Measurements from ENCODE around the gene OR51B6. TPM values are rescaled to one million over a fixed set of nuclear protein-coding genes. Genes with fewer than 3 reads are reported as not detected.

OR51B6 gene, protein sequence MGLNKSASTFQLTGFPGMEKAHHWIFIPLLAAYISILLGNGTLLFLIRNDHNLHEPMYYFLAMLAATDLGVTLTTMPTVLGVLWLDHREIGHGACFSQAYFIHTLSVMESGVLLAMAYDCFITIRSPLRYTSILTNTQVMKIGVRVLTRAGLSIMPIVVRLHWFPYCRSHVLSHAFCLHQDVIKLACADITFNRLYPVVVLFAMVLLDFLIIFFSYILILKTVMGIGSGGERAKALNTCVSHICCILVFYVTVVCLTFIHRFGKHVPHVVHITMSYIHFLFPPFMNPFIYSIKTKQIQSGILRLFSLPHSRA
- total RNA-seq = not detected in 2 replicates

DNA sequence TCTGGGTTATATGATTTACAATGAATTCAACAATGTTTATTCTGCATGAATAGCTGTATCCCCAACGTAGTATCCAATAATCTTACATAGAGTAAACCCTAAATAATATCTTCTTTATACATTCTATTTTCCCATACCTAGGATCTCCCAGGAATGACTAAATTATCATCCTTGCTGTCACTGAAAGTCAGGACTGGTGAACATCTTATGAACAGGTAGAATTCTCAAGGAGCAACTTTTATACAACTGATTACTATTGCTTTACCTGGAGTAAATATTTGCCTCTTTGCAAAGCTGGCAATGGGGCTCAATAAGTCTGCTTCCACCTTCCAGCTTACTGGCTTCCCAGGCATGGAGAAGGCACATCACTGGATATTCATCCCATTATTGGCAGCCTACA lies at the start of gene OR51B6:
Gene OR51B6, plus strand, starts transcription at position 301 of the 400 bp plus-strand sequence. Its CDS starts 0 bp downstream, at position 301.

DNA sequence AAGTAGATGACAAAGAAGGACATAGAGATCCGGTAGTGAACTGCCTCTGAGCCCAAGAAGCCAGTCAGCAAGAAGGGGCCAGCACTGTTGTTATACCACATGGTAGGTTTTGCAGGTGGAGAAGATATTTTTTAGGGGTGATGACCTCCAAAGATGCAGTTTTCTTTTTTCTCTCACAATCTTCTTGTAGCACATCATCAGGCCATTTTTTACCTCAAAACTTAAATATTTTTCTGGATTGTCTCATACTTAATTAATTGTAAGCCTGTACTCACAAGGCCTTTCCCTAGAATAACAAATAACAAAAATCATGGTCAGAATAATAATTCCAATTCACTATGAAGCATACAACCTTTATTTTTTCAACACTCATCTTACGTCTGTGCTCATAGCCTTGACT lies 49.5 kb upstream of the OR51B6 start, which contains the start of gene OR51B4:
Gene OR51B4, minus strand, starts transcription at position 101 of the 400 bp plus-strand sequence. Its CDS starts 0 bp downstream, at position 101.

DNA sequence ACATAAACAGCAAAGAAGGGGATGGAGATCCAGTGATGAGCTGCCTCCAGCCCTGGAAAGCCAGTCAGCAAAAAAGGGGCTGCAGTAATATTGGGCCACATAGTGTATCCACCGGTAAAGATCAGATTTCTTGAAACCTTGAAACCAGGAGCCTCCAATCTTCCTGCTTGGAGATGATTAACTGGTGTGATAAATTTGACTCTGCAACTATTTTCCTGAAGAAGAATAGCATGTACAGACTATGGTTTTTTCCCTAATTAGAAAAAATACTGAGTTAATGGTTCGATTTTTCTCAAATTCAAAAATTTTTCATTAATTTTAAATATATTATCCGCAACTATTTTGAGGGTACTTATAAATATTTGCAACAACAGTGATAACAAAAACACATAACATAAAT lies 27.1 kb upstream of the OR51B6 start, which contains the start of gene OR51B2:
Gene OR51B2, minus strand, starts transcription at position 101 of the 400 bp plus-strand sequence. Its CDS starts 0 bp downstream, at position 101.

DNA sequence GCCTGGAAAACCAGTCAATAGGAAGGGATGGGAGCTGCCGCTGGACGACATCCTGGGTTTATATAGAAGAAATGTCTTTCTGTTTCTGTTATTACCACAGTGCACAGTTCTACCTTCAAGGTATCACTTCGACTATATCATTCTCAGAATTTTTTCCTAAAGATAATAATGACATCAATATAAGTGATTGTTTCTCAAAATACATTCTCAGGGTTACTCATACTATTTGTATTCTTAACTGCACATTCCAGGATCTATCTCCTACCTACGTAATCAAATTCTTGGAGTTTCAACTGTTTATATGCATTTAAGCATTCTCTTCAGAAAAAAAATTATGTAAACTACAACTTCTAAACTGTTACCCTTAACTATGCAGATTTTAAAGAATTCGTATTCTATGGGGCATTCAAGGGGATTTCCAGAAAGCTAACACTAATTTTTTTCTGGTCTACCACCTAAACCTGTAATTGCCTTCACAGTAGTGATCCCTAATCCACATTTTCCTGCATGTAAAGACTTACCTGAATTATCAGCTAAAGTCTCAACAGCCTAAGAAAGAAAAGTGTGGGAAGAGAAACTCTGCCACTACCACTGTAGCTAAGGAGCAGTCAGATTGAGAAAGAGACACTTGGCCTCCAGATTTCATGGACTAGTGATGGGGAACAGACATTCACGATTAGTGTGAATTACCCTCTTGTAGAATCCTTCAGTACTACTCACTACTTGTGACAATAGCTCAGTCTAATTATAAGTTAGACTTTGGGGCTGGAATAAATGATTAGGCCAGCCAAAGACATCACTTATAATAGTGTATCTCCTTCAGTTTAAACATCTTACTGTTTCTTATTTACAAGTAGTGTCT lies 7.6 kb upstream of the OR51B6 start, which contains the start of gene OR51B5:
Gene OR51B5, minus strand, starts transcription at position 51 of the 862 bp plus-strand sequence. Its CDS starts 0 bp downstream, at position 51.

DNA sequence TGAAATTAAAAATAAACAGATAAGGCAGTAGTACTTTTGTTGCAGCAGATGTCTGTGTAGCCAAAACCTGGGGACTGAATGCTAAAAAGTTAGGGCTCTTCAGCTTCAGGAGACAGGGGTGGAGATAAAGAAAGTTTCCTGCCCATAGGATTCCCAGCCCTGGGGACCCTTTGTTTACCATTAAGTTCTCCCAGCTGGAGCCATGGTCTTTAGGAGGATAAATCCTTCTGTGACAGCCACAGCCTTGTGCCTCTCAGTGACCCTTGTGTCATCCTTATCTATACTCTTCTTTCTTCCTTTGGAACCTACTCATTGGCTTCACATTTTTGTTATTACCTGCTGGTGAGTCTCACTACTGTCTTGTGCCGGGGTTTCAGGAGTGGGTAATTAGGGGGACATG lies 32.3 kb downstream of the OR51B6 start, which contains the start of gene OR51M1:
Gene OR51M1, plus strand, starts transcription at position 237 of the 400 bp plus-strand sequence. CDS start 5,587 bp downstream, outside the sequence.

Other genes with a start within 250 kb of the OR51B6 start
- gene OR52A5, start 213.2 kb upstream of the OR51B6 start, total RNA-seq = not detected in 2 replicates
- not detected in 2 replicates for gene OR52A1, start 196.8 kb upstream of the OR51B6 start, total RNA-seq
- gene OR51V1, start 150.8 kb upstream of the OR51B6 start, total RNA-seq = not detected in 2 replicates
- not detected in 2 replicates for gene HBB, start 124.4 kb upstream of the OR51B6 start, total RNA-seq
- gene HBD, start 117.0 kb upstream of the OR51B6 start, total RNA-seq = not detected in 2 replicates
- not detected in 2 replicates for gene HBG1, start 101.7 kb upstream of the OR51B6 start, total RNA-seq
- not detected in 2 replicates for gene HBG2, start 96.7 kb upstream of the OR51B6 start, total RNA-seq
- gene HBE1, start 81.6 kb upstream of the OR51B6 start, total RNA-seq = not detected in 2 replicates
- not detected in 2 replicates for gene OR51B4, start 49.6 kb upstream of the OR51B6 start, total RNA-seq
- gene OR51B2, start 27.2 kb upstream of the OR51B6 start, total RNA-seq = not detected in 2 replicates
- gene OR51B5, start 8.0 kb upstream of the OR51B6 start, total RNA-seq = not detected in 2 replicates
- gene OR51M1, start 32.3 kb downstream of the OR51B6 start, total RNA-seq = not detected in 2 replicates
- not detected in 2 replicates for gene OR51Q1, start 70.6 kb downstream of the OR51B6 start, total RNA-seq
- gene OR51I1, start 90.0 kb downstream of the OR51B6 start, total RNA-seq = not detected in 2 replicates
- not detected in 2 replicates for gene OR51I2, start 97.8 kb downstream of the OR51B6 start, total RNA-seq
- gene OR52D1, start 137.2 kb downstream of the OR51B6 start, total RNA-seq = not detected in 2 replicates
- gene UBQLN3, start 158.4 kb downstream of the OR51B6 start, total RNA-seq = not detected in 2 replicates
- gene UBQLNL, start 165.2 kb downstream of the OR51B6 start, total RNA-seq = not detected in 2 replicates
- not detected in 2 replicates for gene OR52H1, start 197.0 kb downstream of the OR51B6 start, total RNA-seq
- not detected in 2 replicates for gene OR52B6, start 229.4 kb downstream of the OR51B6 start, total RNA-seq
- 4.7 and 5.5 TPM in 2 replicates for gene TRIM6, start 245.1 kb downstream of the OR51B6 start, total RNA-seq

Data from airway epithelial cell (primary cell).